Measurements from ENCODE around the gene KLK15. TPM values are rescaled to one million over a fixed set of nuclear protein-coding genes. Genes with fewer than 3 reads are reported as not detected.

The KLK15 gene
- total and polyA plus RNA-seq, 7 donors = not detected

DNA sequence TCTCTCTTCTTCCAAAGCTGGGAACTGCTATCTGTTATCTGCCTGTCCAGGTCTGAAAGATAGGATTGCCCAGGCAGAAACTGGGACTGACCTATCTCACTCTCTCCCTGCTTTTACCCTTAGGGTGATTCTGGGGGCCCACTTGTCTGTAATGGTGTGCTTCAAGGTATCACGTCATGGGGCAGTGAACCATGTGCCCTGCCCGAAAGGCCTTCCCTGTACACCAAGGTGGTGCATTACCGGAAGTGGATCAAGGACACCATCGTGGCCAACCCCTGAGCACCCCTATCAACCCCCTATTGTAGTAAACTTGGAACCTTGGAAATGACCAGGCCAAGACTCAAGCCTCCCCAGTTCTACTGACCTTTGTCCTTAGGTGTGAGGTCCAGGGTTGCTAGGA lies 26.5 kb upstream of the KLK15 start:
- Histone ChIP-seq H3K9me3 (no peaks in the 10 kb centered on the region), H3K4me1 (no peaks in the 10 kb centered on the region), H3K27ac (no peak overlapping the region), H3K27me3 (ENCODE audit: insufficient read depth in 3 of 3, low read length in 2 of 3) (peaks cover 0 to 13% (median 9%) of the 10 kb centered on the region in 3 donors), H3K4me3 (no peak overlapping the region), H3K36me3 (ENCODE audit: insufficient read depth in 1 of 2, low read depth in 1 of 2) (no peaks in the 10 kb centered on the region)
- TF ChIP-seq, protein P1, sequence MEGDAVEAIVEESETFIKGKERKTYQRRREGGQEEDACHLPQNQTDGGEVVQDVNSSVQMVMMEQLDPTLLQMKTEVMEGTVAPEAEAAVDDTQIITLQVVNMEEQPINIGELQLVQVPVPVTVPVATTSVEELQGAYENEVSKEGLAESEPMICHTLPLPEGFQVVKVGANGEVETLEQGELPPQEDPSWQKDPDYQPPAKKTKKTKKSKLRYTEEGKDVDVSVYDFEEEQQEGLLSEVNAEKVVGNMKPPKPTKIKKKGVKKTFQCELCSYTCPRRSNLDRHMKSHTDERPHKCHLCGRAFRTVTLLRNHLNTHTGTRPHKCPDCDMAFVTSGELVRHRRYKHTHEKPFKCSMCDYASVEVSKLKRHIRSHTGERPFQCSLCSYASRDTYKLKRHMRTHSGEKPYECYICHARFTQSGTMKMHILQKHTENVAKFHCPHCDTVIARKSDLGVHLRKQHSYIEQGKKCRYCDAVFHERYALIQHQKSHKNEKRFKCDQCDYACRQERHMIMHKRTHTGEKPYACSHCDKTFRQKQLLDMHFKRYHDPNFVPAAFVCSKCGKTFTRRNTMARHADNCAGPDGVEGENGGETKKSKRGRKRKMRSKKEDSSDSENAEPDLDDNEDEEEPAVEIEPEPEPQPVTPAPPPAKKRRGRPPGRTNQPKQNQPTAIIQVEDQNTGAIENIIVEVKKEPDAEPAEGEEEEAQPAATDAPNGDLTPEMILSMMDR (IDR thresholded peaks at IDR 0.05) = no peak
- intact Hi-C loops (cut with DNase I) = no loop called here
- DNase-seq = no peak
- 86 to 89% (median 86%) methylated on average over 4 of the region's 4 CpGs for WGBS, 3 donors
- ATAC-seq = no peak

DNA sequence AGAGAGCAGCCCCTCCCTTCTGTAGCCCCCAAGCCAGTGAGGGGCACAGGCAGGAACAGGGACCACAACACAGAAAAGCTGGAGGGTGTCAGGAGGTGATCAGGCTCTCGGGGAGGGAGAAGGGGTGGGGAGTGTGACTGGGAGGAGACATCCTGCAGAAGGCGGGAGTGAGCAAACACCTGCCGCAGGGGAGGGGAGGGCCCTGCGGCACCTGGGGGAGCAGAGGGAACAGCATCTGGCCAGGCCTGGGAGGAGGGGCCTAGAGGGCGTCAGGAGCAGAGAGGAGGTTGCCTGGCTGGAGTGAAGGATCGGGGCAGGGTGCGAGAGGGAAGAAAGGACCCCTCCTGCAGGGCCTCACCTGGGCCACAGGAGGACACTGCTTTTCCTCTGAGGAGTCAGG lies 25.5 kb upstream of the KLK15 start:
- Histone ChIP-seq H3K27me3 (ENCODE audit: insufficient read depth in 3 of 3, low read length in 2 of 3) (peaks cover 0 to 13% (median 9%) of the 10 kb centered on the region in 3 donors), H3K27ac (no peak overlapping the region), H3K4me3 (no peak overlapping the region), H3K9me3 (no peaks in the 10 kb centered on the region), H3K36me3 (ENCODE audit: insufficient read depth in 1 of 2, low read depth in 1 of 2) (no peaks in the 10 kb centered on the region), H3K4me1 (no peaks in the 10 kb centered on the region)
- TF ChIP-seq, protein P1 (IDR thresholded peaks at IDR 0.05) = no peak
- intact Hi-C loops (cut with DNase I) = no loop called here
- no peak for ATAC-seq
- DNase-seq = no peak
- WGBS, 3 donors = 17 to 23% (median 18%) methylated on average over 7 of the region's 7 CpGs

DNA sequence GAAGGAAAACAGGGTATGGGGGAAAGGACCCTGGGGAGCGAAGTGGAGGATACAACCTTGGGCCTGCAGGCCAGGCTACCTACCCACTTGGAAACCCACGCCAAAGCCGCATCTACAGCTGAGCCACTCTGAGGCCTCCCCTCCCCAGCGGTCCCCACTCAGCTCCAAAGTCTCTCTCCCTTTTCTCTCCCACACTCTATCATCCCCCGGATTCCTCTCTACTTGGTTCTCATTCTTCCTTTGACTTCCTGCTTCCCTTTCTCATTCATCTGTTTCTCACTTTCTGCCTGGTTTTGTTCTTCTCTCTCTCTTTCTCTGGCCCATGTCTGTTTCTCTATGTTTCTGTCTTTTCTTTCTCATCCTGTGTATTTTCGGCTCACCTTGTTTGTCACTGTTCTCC lies 24.0 kb upstream of the KLK15 start:
- no peaks in the 10 kb centered on the region for H3K4me1 ChIP-seq
- H3K36me3 ChIP-seq (ENCODE audit: insufficient read depth in 1 of 2, low read depth in 1 of 2) = no peaks in the 10 kb centered on the region
- H3K9me3 ChIP-seq = no peaks in the 10 kb centered on the region
- DNase-seq (no peak), ATAC-seq (no peak)
- WGBS, 3 donors = 60 to 69% (median 62%) methylated on average over 5 to 6 of the region's 6 CpGs
- H3K27me3 ChIP-seq (ENCODE audit: insufficient read depth in 3 of 3, low read length in 2 of 3) = peaks cover 0 to 13% (median 9%) of the 10 kb centered on the region in 3 donors
- TF ChIP-seq, protein P1 (IDR thresholded peaks at IDR 0.05) = no peak
- intact Hi-C loops (cut with DNase I) = no loop called here
- no peak overlapping the region for H3K27ac ChIP-seq
- no peak overlapping the region for H3K4me3 ChIP-seq

DNA sequence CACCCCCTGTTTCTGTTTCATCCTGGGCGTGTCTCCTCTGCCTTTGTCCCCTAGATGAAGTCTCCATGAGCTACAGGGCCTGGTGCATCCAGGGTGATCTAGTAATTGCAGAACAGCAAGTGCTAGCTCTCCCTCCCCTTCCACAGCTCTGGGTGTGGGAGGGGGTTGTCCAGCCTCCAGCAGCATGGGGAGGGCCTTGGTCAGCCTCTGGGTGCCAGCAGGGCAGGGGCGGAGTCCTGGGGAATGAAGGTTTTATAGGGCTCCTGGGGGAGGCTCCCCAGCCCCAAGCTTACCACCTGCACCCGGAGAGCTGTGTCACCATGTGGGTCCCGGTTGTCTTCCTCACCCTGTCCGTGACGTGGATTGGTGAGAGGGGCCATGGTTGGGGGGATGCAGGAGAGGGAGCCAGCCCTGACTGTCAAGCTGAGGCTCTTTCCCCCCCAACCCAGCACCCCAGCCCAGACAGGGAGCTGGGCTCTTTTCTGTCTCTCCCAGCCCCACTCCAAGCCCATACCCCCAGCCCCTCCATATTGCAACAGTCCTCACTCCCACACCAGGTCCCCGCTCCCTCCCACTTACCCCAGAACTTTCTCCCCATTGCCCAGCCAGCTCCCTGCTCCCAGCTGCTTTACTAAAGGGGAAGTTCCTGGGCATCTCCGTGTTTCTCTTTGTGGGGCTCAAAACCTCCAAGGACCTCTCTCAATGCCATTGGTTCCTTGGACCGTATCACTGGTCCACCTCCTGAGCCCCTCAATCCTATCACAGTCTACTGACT lies 21.4 kb upstream of the KLK15 start, which contains the start of gene KLK3:
Gene KLK3, plus strand, starts transcription at position 280 of the 775 bp plus-strand sequence. Its CDS starts 41 bp downstream, at position 321.
- H3K4me3 ChIP-seq = no peak within 1 kb of the TSS
- intact Hi-C loops (cut with DNase I) = no loop called here
- ATAC-seq = no peak
- no peaks in the 10 kb centered on the region for H3K36me3 ChIP-seq (ENCODE audit: insufficient read depth in 1 of 2, low read depth in 1 of 2)
- no peak within 1 kb of the TSS for H3K27ac ChIP-seq
- peaks cover 0 to 16% (median 10%) of the 10 kb centered on the region in 3 donors for H3K27me3 ChIP-seq (ENCODE audit: insufficient read depth in 3 of 3, low read length in 2 of 3)
- no peaks in the 10 kb centered on the region for H3K4me1 ChIP-seq
- H3K9me3 ChIP-seq = no peaks in the 10 kb centered on the region
- TF ChIP-seq, protein P1 (IDR thresholded peaks at IDR 0.05) = no peak
- DNase-seq = no peak
- 52 to 59% (median 56%) methylated on average over 8 to 9 of the region's 9 CpGs for WGBS, 3 donors
